Measurements from ENCODE around the gene SPANXN1.

- TF ChIP-seq CTCF (IDR thresholded peaks at IDR 0.05; ENCODE audit: insufficient read depth, low read depth, low read length) (no peak), EZH2 (IDR thresholded peaks at IDR 0.05; ENCODE audit: insufficient read depth, low read length) (no peak)
These were observed 44.9 kb downstream of the SPANXN1 start for GRCh38 chrX:145292218-145292617.

All from astrocyte (in vitro differentiated cells and primary cell).